Stimulated activated memory B cell treated with anti-CD40 and anti-IgM and Interleukin-4, amounts not matched to agents 10 μg/mL and 1 μg/mL and 100 μg/mL, for 72 hours (primary cell): Measurements from ENCODE around the gene APOL4.
"Not testable (repeated sequence)": the region's sequence is repeated elsewhere in the genome, so short reads cannot be mapped to it uniquely, and the experiment has no call there.

Experiments
- ATAC-seq: fragments of 150-1000 bp; cut with Tn5 transposase; 2 replicates; pipeline ENCODE4 v1.10.0; 2021
- H3K27ac Mint-ChIP-seq: one replicate; pipeline ENCODE4 v1.8.0; 2022; ENCODE audit warnings: mild to moderate bottlenecking, mixed read lengths
- H3K27me3 Mint-ChIP-seq: one replicate; pipeline ENCODE4 v1.8.0; 2022; ENCODE audit warnings: mixed read lengths
- H3K36me3 Mint-ChIP-seq: one replicate; pipeline ENCODE4 v1.8.0; 2022; ENCODE audit warnings: mixed read lengths
- H3K4me1 Mint-ChIP-seq: one replicate; pipeline ENCODE4 v1.8.0; 2022; ENCODE audit warnings: mixed read lengths
- H3K4me3 Mint-ChIP-seq: one replicate; pipeline ENCODE4 v1.8.0; 2022; ENCODE audit warnings: mild to moderate bottlenecking, moderate library complexity, mixed read lengths
- H3K9me3 Mint-ChIP-seq: one replicate; pipeline ENCODE4 v1.8.0; 2022; ENCODE audit warnings: mixed read lengths

The APOL4 gene

GRCh38 chr22:36205573-36205972 lies 4.0 kb upstream of the APOL4 start:
- H3K4me3 Mint-ChIP-seq, ATAC-seq, H3K9me3 Mint-ChIP-seq, H3K36me3 Mint-ChIP-seq: not testable (repeated sequence)
- Mint-ChIP-seq H3K4me1 (peaks cover 11% of the 10 kb centered on the region), H3K27ac (peak overlapping the region; percentile 25), H3K27me3 (peaks cover 30% of the 10 kb centered on the region)

- Mint-ChIP-seq H3K36me3 (peaks cover 6% of the 10 kb centered on the region), H3K27me3 (peaks cover 39% of the 10 kb centered on the region), H3K27ac (no peak overlapping the region), H3K9me3 (peaks cover 4% of the 10 kb centered on the region), H3K4me1 (peaks cover 11% of the 10 kb centered on the region), H3K4me3 (no peak overlapping the region)
- ATAC-seq, result no peak
Measured at GRCh38 chr22:36204632-36205015, 3.0 kb upstream of the APOL4 start.

GRCh38 chr22:36204001-36204631 lies 2.5 kb upstream of the APOL4 start:
- ATAC-seq, result no peak
- H3K27ac Mint-ChIP-seq, result no peak overlapping the region
- peaks cover 1% of the 10 kb centered on the region for H3K9me3 Mint-ChIP-seq
- H3K4me3 Mint-ChIP-seq, result no peak overlapping the region
- peaks cover 8% of the 10 kb centered on the region for H3K4me1 Mint-ChIP-seq
- H3K27me3 Mint-ChIP-seq, result peaks cover 42% of the 10 kb centered on the region
- H3K36me3 Mint-ChIP-seq, result peaks cover 2% of the 10 kb centered on the region

GRCh38 chr22:36203441-36203840 lies 1.8 kb upstream of the APOL4 start:
- H3K4me3 Mint-ChIP-seq, H3K4me1 Mint-ChIP-seq, H3K9me3 Mint-ChIP-seq, H3K36me3 Mint-ChIP-seq, H3K27ac Mint-ChIP-seq, ATAC-seq: not testable (repeated sequence)
- peaks cover 49% of the 10 kb centered on the region for H3K27me3 Mint-ChIP-seq

GRCh38 chr22:36202906-36203305 lies 1.3 kb upstream of the APOL4 start:
- Mint-ChIP-seq H3K4me1 (peaks cover 14% of the 10 kb centered on the region), H3K27me3 (peaks cover 54% of the 10 kb centered on the region)
- ATAC-seq, H3K9me3 Mint-ChIP-seq, H3K4me3 Mint-ChIP-seq, H3K27ac Mint-ChIP-seq, H3K36me3 Mint-ChIP-seq: not testable (repeated sequence)

GRCh38 chr22:36201025-36201424 lies 584 bp downstream of the APOL4 start:
- H3K27ac Mint-ChIP-seq, H3K4me3 Mint-ChIP-seq, H3K9me3 Mint-ChIP-seq, ATAC-seq, H3K36me3 Mint-ChIP-seq: not testable (repeated sequence)
- Mint-ChIP-seq H3K4me1 (peaks cover 21% of the 10 kb centered on the region), H3K27me3 (peaks cover 64% of the 10 kb centered on the region)

- Mint-ChIP-seq H3K9me3 (no peaks in the 10 kb centered on the region), H3K27ac (no peak overlapping the region), H3K4me1 (peaks cover 18% of the 10 kb centered on the region), H3K36me3 (no peaks in the 10 kb centered on the region), H3K4me3 (no peak overlapping the region), H3K27me3 (peaks cover 55% of the 10 kb centered on the region)
- no peak for ATAC-seq
Measured at GRCh38 chr22:36199001-36199551, 2.5 kb downstream of the APOL4 start.

GRCh38 chr22:36198536-36198935 lies 3.1 kb downstream of the APOL4 start:
- Mint-ChIP-seq H3K4me3 (no peak overlapping the region), H3K9me3 (no peaks in the 10 kb centered on the region), H3K4me1 (peaks cover 18% of the 10 kb centered on the region), H3K36me3 (no peaks in the 10 kb centered on the region), H3K27me3 (peaks cover 54% of the 10 kb centered on the region), H3K27ac (no peak overlapping the region)
- ATAC-seq, result no peak

- ATAC-seq, result peak; percentile 46
- no peak overlapping the region for H3K4me3 Mint-ChIP-seq
- H3K9me3 Mint-ChIP-seq, result no peaks in the 10 kb centered on the region
- no peaks in the 10 kb centered on the region for H3K36me3 Mint-ChIP-seq
- peaks cover 49% of the 10 kb centered on the region for H3K27me3 Mint-ChIP-seq
- no peak overlapping the region for H3K27ac Mint-ChIP-seq
- H3K4me1 Mint-ChIP-seq, result peaks cover 18% of the 10 kb centered on the region
Measured at GRCh38 chr22:36197514-36198146, 4.0 kb downstream of the APOL4 start.

- Mint-ChIP-seq H3K27ac (no peak overlapping the region), H3K4me1 (peaks cover 18% of the 10 kb centered on the region), H3K27me3 (peaks cover 43% of the 10 kb centered on the region), H3K9me3 (no peaks in the 10 kb centered on the region), H3K4me3 (no peak overlapping the region), H3K36me3 (no peaks in the 10 kb centered on the region)
- no peak for ATAC-seq
Measured at GRCh38 chr22:36197065-36197440, 4.6 kb downstream of the APOL4 start.

GRCh38 chr22:36196254-36197064 lies 5.2 kb downstream of the APOL4 start:
- ATAC-seq, result no peak
- Mint-ChIP-seq H3K36me3 (no peaks in the 10 kb centered on the region), H3K4me3 (no peak overlapping the region), H3K9me3 (no peaks in the 10 kb centered on the region), H3K27me3 (peaks cover 39% of the 10 kb centered on the region), H3K27ac (no peak overlapping the region), H3K4me1 (peaks cover 18% of the 10 kb centered on the region)

- peak; percentile 63 for ATAC-seq
Measured at GRCh38 chr22:36194971-36195370, 6.6 kb downstream of the APOL4 start.

GRCh38 chr22:36194385-36194784 lies 7.2 kb downstream of the APOL4 start:
- peaks cover 18% of the 10 kb centered on the region for H3K4me1 Mint-ChIP-seq
- H3K9me3 Mint-ChIP-seq, result no peaks in the 10 kb centered on the region
- no peak overlapping the region for H3K27ac Mint-ChIP-seq
- no peak overlapping the region for H3K4me3 Mint-ChIP-seq
- no peaks in the 10 kb centered on the region for H3K36me3 Mint-ChIP-seq
- peaks cover 32% of the 10 kb centered on the region for H3K27me3 Mint-ChIP-seq
- no peak for ATAC-seq

More at GRCh38 chr22:36194971-36195370, 6.6 kb downstream of the APOL4 start:
- H3K9me3 Mint-ChIP-seq, result no peaks in the 10 kb centered on the region
- no peak overlapping the region for H3K27ac Mint-ChIP-seq
- H3K4me3 Mint-ChIP-seq, result no peak overlapping the region
- H3K4me1 Mint-ChIP-seq, result peaks cover 18% of the 10 kb centered on the region
- H3K27me3 Mint-ChIP-seq, result peaks cover 29% of the 10 kb centered on the region
- no peaks in the 10 kb centered on the region for H3K36me3 Mint-ChIP-seq

GRCh38 chr22:36193577-36193976 lies 8.0 kb downstream of the APOL4 start:
- peaks cover 17% of the 10 kb centered on the region for H3K4me1 Mint-ChIP-seq
- no peaks in the 10 kb centered on the region for H3K9me3 Mint-ChIP-seq
- ATAC-seq, result no peak
- no peak overlapping the region for H3K4me3 Mint-ChIP-seq
- H3K27ac Mint-ChIP-seq, result no peak overlapping the region
- H3K36me3 Mint-ChIP-seq, result no peaks in the 10 kb centered on the region
- H3K27me3 Mint-ChIP-seq, result peaks cover 26% of the 10 kb centered on the region

GRCh38 chr22:36193171-36193570 lies 8.4 kb downstream of the APOL4 start:
- Mint-ChIP-seq H3K27ac (no peak overlapping the region), H3K36me3 (no peaks in the 10 kb centered on the region)
- no peak for ATAC-seq

More at GRCh38 chr22:36193171-36193570, 8.4 kb downstream of the APOL4 start:
- Mint-ChIP-seq H3K9me3 (no peaks in the 10 kb centered on the region), H3K27me3 (peaks cover 22% of the 10 kb centered on the region), H3K4me1 (peaks cover 13% of the 10 kb centered on the region), H3K4me3 (no peak overlapping the region)
